ENCODE data around the gene TMEM164. TPM values are rescaled to one million over a fixed set of nuclear protein-coding genes. Genes with fewer than 3 reads are reported as not detected.

Gene TMEM164
- total RNA-seq, 1 experiment from 2014 or later = 32.6 TPM

- no peaks in the 10 kb centered on the region for H3K9me3 Mint-ChIP-seq (ENCODE audit: low read depth, unreplicated experiment)
- no peaks in the 10 kb centered on the region for H3K4me1 Mint-ChIP-seq (ENCODE audit: low read depth, unreplicated experiment)
- H3K4me3 Mint-ChIP-seq (ENCODE audit: low read depth, unreplicated experiment) = no peak overlapping the region
- H3K27me3 Mint-ChIP-seq (ENCODE audit: unreplicated experiment) = no peaks in the 10 kb centered on the region
- no peaks in the 10 kb centered on the region for H3K36me3 Mint-ChIP-seq (ENCODE audit: insufficient read depth, unreplicated experiment)
- CTCF ChIA-PET = no interaction called here
- intact Hi-C loops (cut with micrococcal nuclease; ENCODE audit: unreplicated experiment) = no loop called here
- BruUV-seq (replicated peaks) = no TSS peak
- no peak overlapping the region for H3K27ac Mint-ChIP-seq (ENCODE audit: unreplicated experiment)
- no peak for DNase-seq
- TF ChIP-seq CTCF (IDR thresholded peaks at IDR 0.05; ENCODE audit: unreplicated experiment) = no peak
Observed at GRCh38 chrX:110119480-110119879, 116.6 kb downstream of the TMEM164 start.

- no peak overlapping the region for H3K27ac Mint-ChIP-seq (ENCODE audit: unreplicated experiment)
- H3K9me3 Mint-ChIP-seq (ENCODE audit: low read depth, unreplicated experiment) = no peaks in the 10 kb centered on the region
- no peak for DNase-seq
- no peak for TF ChIP-seq CTCF (IDR thresholded peaks at IDR 0.05; ENCODE audit: unreplicated experiment)
- no peak overlapping the region for H3K4me3 Mint-ChIP-seq (ENCODE audit: low read depth, unreplicated experiment)
- BruUV-seq (replicated peaks) = no TSS peak
- intact Hi-C loops (cut with micrococcal nuclease; ENCODE audit: unreplicated experiment) = no loop called here
- CTCF ChIA-PET = no interaction called here
- H3K4me1 Mint-ChIP-seq (ENCODE audit: low read depth, unreplicated experiment) = no peaks in the 10 kb centered on the region
- no peaks in the 10 kb centered on the region for H3K36me3 Mint-ChIP-seq (ENCODE audit: insufficient read depth, unreplicated experiment)
- no peaks in the 10 kb centered on the region for H3K27me3 Mint-ChIP-seq (ENCODE audit: unreplicated experiment)
Observed at GRCh38 chrX:110120025-110120424, 117.1 kb downstream of the TMEM164 start.

- Mint-ChIP-seq H3K9me3 (ENCODE audit: low read depth, unreplicated experiment) (no peaks in the 10 kb centered on the region), H3K27me3 (ENCODE audit: unreplicated experiment) (no peaks in the 10 kb centered on the region), H3K4me1 (ENCODE audit: low read depth, unreplicated experiment) (peaks cover 8% of the 10 kb centered on the region), H3K4me3 (ENCODE audit: low read depth, unreplicated experiment) (no peak overlapping the region), H3K36me3 (ENCODE audit: insufficient read depth, unreplicated experiment) (no peaks in the 10 kb centered on the region), H3K27ac (ENCODE audit: unreplicated experiment) (no peak overlapping the region)
- intact Hi-C loops (cut with micrococcal nuclease; ENCODE audit: unreplicated experiment) = no loop called here
- DNase-seq = no peak
- BruUV-seq (replicated peaks) = no TSS peak
- CTCF ChIA-PET = no interaction called here
- TF ChIP-seq CTCF (IDR thresholded peaks at IDR 0.05; ENCODE audit: unreplicated experiment) = no peak
Observed at GRCh38 chrX:110123331-110123782, 120.4 kb downstream of the TMEM164 start.

- Mint-ChIP-seq H3K27ac (ENCODE audit: unreplicated experiment) (no peak overlapping the region), H3K4me1 (ENCODE audit: low read depth, unreplicated experiment) (peaks cover 8% of the 10 kb centered on the region), H3K4me3 (ENCODE audit: low read depth, unreplicated experiment) (no peak overlapping the region), H3K36me3 (ENCODE audit: insufficient read depth, unreplicated experiment) (no peaks in the 10 kb centered on the region), H3K27me3 (ENCODE audit: unreplicated experiment) (no peaks in the 10 kb centered on the region), H3K9me3 (ENCODE audit: low read depth, unreplicated experiment) (no peaks in the 10 kb centered on the region)
- CTCF ChIA-PET = no interaction called here
- no peak for TF ChIP-seq CTCF (IDR thresholded peaks at IDR 0.05; ENCODE audit: unreplicated experiment)
- peak; percentile 9 for DNase-seq
- BruUV-seq (replicated peaks) = no TSS peak
- intact Hi-C loops (cut with micrococcal nuclease; ENCODE audit: unreplicated experiment) = loop anchor here (2.0 kb wide), 1 partner anchor 215 kb away; no protein-coding TSS in a partner anchor
Observed at GRCh38 chrX:110125446-110126162, 122.7 kb downstream of the TMEM164 start.
